OCI-M2 (cell line): Measurements from ENCODE around the gene SORCS3.

Source experiments
- DNase-seq: peaks from one replicate; lab custom pipeline; 2025; ENCODE audit not compliant: unreplicated experiment; lab: John Stamatoyannopoulos, UW

The SORCS3 gene

DNA sequence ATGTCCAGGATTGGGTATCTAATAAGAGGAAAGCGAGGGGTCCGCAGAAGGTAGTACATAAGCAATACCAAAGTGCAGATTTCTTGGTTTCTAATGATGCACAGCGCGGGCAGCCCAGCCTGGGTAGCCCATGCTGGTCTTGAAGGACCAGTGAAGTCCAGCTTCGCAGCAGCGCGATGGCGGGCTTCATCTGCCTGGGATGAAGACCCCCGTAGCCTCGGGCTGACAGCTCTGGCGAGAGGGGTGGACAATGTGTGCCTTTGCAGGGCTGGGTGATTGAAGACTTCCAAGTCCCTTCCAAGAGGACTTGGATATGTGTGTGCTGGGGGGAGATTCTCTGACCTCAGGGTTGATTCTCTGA is 2.2 kb downstream of the SORCS3 start:
- no peak for DNase-seq

DNA sequence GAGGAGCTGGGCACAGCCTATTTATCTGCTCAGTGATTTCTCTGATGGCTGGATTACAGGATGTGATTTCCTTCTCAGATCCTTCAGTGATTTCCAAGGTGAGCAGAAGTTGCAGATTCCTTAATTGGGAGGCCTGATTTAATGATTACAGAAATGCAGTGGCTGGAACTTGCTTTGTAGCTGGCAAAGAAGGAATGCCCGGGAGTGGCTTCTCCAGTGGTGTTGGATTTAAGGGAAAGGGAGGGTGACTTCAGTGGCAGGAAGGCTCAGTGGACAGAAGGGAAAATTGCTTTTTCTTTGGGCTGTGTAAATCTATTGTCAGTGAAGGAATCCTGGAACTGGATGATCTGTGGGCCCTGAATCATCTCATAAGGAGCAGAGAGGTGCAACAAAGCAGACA is 5.1 kb downstream of the SORCS3 start:
- no peak for DNase-seq

DNA sequence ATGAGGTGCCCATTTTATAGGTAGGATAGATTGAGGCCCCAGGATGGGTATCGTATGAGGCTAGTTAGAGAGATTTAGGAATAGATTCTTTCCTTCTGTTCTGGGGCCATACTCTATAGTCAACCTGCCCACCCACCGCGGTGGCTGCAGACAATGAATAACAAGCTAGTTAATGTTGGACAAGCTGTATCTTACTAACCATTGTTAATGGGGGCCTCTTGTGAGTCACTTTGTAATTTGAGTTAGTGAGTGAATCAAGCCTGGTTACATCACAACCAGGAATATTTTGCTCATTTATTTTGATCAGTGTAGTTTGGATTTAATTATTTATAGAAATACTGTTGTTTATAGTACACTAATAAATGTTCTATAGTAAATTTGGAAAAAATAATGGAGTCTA is 7.3 kb downstream of the SORCS3 start:
- no peak for DNase-seq

DNA sequence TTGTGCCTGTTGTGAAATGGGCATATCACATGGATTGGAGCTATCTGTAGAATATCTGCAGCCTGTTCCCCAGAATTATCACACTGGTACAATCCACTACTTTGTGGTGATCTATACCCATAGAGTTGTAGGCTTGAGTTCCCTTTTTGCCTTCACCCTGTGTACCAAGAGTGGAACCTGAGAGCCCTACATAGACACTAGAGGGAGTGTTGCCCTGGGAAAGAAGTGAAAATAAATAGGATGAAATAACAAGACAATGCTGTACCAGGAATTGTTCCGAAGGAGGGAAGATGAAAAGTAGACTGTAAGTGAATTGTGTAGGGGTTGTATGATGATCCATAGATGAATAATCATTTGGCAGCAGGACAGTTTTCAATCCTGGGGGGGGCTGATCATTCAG is 9.0 kb downstream of the SORCS3 start:
- DNase-seq = no peak

DNA sequence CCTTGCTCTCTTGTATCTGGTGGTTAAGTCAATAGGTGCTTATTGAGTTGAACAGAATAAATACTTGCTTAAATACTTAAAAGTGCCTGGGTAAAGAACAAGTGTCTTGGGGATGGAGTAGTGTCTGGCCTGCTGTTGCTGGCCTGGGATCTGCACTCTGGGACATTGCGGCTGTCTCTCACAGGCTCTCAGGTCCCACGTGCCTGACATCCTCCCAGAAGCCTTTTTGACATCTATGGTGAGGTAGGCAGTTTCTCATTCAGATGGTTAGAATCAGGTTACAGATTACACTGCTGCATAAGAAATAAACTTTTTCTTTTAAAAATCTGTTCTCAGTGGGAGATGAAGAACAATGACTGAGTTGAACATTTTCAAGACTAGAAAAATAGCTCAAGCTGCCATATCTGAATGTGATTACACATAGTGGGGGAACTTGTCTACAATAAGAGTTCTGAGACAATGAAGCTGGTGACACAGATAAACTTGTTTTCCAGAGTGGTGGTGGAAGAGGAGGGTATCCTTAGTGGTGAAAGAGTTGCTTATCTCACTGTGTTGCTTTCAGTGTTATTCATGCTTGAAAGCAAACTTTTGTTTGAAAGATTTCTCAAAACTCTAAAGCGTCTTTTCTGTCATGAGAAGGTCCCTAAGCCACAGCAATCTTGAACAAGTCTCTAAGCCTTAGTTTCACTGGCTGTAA is 9.7 kb downstream of the SORCS3 start:
- no peak for DNase-seq

DNA sequence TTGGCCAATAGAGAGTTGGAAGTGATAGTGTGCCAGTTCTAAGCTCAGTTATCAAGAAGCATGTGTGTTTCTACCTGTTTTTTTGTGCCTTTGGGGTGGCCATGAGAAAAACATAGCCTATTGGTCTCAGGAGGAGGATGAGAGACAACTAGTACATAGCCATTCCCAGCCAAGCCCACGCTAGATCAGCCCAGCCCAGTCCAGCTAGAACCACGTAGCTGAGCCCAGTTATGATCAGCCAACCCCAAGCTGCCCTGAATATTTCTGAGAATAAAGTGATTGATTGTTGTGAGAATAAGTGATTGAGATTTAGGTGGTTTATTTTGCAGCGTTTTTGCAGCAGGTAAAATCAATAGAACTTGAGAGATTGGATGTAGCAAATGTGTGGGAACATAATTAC is 15.9 kb downstream of the SORCS3 start:
- no peak for DNase-seq

DNA sequence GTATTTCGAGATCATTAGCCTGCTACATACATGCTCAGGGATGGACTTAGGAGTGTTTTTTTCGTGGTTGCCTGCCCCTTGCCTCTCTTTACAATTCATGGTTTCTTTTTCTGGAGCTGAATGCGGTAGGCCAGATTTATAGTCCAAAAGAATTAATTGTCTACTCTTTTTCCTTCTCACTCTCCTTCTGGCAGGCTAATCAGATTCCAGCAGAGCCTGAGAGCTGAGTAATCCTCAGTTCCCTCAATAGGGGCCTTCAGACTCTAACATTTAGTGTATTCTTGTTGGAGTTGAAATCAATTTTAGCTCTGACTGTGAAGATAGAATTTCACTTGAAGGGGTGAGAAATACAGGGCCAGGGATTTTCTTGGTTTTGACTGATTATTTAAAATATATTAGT is 16.4 kb downstream of the SORCS3 start:
- DNase-seq = no peak

DNA sequence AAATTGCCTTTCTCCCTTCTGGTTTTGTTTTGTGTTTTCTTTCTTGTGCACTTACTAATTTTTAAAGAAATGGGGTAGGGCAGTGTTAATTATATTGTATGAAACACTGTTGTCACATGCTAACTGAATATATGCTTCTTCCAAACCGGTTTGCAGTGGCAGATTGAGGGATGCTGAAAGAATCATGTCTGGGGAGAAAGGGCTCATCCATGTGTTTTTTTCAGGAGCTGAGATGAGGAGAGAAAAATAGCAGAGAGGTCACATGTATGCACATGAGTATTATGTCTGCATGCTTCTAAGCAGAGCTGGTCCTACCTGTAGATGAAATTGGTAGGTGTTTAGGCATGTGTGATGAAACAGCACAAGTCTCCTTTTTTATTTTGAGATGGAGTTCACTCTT is 17.0 kb downstream of the SORCS3 start:
- DNase-seq = no peak

DNA sequence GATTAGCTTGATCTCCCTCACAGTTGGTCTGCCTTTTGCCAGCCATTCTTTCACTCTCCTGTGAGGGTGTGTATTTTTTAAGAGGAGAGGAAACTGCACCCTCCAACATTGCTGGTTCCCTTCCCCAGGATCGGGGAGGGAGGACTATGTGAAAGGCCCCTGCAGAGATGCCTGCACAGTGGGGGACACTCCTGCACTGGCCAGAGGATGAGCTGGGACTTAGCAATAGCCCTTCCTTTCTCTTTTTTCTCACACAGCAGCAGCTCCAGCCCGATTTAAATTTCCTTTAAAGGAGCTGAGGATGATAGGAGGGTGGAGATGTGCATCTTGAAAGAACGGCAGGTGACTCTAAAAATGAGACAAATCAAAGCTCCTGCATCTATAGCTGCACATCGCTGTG is 18.7 kb downstream of the SORCS3 start:
- DNase-seq = no peak

DNA sequence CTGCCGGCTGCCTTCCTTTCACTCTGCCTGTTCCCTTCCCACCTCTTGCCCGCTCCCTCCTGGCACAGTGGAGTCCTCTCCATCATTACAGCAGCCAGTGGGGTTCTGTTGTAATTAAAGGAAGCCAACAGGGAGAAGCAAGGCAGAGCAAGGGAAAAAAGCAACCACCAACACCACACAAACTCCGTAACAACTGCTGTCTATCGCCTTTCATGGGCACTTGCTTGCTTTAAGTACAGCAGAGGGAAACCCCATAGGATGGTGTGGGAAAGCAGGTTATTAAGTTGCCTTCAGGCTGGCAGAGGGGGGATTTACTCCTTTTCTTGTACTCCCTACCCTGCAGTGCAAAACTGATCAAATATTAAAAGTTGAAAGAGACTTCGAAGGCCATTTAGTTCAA is 22.0 kb downstream of the SORCS3 start:
- no peak for DNase-seq

DNA sequence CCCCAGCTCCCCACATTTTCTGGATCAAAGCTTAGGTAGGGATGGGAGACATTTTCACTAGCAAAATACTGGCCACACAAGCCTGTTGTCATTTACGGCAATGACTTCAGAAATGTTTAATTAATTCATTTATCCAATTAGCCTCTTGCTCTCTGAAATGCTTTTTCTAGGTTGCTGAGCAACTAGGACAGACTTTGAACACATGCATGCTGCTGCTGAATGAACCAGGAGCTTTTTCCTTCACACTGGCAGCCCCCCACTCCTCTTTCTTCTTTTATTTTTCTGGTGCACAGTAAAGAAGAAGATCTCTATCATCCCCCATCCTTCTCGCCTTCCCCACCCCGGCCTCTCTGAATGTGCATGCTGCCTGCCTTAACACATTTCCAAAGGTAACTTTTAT is 22.5 kb downstream of the SORCS3 start:
- DNase-seq = no peak

DNA sequence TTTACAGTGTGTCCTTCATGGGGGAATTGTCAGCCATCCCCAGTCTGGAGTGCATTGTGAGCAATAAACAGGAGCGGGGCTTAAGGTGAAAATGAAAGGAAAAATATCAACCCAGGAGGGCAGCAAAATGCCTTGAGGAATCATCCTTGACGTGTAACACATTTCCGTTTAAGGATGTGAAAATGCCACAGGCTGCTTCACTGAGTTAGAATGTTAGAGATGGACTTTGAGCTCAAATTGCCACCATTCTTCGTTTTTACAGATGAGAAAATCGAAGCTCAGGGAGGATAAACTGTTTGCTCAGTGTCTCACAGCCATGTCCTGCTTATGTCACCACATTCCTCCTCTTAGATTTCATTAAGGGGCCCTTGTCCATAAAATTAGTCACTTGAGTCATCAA is 23.1 kb downstream of the SORCS3 start:
- no peak for DNase-seq

DNA sequence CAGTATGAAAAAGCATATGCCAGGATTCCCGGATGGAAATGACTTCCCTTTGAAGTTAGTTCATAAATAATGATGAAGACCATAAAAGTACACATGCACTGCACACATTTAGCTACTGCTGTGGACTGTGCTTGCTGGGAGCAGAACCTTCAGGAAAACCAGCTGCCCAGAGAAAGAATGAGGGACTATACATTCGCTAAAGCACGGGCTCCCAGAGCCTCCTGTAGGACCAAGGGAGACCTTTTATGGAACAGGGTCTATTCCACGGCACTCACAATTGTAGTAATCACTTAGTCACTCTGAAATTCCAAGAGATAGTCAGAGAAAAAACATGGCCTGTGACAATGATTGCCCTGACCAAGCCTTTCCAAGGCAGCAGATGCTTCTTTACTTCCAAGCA is 24.1 kb downstream of the SORCS3 start:
- no peak for DNase-seq

DNA sequence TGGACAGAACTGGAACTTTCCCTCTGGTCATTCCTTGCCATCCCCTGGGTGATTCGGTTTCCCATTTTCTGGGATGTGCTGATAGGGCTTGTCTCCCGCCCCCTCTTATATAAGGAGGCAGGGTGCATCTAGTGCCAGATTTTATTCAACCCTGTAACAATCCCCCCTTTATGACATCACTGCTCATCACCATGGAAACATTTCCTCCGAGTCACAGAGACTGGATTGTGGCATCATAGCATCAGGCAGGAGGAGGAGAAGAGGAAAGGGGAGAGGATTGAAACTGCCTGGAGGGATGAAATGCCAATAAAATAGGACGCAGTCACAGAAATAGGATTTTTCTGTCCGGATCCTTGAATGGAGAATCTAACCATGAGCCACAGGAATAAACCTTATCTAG is 25.0 kb downstream of the SORCS3 start:
- no peak for DNase-seq

DNA sequence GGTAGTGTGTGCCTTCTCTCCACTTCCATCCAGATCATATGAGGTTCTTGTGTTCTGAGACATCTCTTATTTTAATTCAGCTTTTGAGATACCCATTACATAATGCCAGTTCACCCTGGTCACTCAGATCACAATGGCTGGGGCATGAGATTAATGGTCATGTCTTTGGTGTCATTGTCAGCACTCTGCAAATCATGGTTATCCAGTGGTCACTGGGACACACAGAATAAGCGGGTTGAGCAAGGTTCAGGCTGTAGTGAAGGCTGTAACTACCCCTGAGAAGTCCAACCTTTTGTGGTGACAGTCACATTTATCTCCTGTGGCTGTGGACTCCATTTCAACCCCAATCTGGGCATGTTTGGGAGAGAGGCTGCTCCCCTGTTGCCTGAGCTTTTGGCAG is 35.8 kb downstream of the SORCS3 start:
- no peak for DNase-seq

DNA sequence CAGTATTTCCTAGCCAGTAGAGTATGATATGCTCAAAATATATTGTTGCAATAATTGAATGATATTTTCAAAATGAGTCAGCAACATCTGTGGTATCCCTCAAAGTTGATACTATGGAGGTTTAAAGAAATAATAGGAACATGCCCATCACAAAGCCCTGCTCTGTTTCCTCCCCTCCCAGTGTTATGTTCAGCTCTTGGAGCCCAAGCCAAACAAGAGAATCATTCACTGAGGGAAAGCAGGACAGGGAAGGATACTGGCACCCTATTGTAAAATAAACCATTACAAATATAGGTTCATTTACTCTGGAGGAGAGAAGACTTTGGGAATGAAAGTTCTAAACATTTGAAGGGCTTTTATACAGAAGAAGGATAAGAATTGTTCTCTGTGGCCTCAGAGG is 37.6 kb downstream of the SORCS3 start:
- DNase-seq = no peak

DNA sequence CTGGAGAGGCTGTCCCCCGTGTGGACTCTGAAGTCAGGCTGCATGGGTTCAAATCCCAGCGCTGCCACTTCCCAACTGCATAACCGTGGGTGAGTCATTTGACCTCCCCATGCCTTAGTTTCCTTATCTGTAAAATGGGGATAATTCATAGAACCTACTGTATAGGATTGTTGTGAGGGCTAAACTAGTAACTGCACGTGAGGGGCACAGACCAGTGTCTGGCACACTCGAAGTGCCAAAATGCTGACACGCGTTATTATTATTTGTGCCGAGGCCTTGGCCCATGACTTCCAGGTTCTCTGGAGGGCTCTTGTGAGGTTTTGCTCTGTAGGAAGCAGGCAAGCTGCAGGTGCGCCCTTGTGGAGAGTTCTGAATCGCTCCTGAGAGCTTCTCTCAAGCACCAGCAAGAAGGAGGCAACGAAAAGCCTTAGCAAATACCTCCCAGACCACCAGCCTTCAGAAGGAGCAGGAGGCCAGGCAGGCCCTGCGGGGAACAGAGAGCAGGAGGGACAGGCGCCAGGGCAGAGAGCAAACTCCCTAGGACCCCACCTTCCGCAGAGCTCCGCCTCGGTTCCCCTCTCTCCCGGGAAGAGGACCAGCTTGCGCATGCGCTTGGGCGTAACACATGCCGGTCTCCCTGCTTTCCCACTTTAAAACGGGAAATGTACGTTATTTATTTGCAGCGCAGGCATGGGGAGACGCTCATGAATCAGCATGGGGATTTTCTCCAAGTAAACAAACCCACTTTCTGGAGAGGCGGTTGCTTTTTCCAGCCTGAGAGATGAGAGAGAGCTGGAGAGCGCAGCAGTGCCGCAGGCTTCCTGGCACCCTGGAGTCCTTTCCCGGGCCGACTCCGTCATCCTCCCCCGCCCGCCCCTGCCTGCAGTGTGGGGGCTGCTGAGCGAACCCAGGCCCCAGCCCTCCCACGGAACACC is 39.6 kb downstream of the SORCS3 start:
- no peak for DNase-seq

DNA sequence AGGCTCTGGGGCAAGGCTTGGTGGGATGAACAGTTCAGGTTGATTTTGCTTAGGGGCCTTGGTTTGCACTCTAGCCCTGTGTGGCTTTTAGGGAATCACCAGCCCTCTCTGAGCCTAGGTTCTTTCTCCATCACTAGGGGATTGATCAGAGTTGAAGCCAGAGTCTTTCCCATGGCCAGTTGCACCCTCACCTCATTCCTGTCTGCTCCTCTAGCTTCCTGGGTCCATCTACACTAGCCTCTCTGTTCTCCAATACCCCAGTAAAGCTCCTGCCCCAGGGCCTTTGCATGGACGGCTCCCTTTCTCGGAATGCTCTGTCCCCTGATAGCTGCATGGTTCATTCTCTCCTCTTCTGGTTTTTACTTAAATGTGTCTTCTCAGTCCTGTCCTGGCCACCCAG is 40.4 kb downstream of the SORCS3 start:
- DNase-seq = no peak

DNA sequence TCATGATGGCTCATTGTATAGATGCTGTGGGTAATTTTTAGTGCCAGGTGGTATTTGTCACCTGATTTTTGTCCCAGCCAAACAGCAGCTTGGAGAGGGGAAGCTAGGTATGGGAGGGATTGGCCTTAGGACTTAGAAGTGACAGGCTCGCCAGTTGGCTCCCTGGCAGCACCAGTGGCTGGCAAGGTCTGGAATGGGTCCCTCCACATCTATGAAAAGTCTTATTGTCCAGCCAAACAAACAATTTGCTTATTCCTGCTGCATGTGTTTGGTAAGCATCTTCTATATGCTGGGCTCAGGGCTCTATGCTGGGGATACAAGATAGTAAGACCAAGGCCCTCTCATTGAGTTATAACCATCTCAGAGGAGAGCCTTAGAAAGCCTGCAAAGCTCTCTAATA is 42.5 kb downstream of the SORCS3 start:
- DNase-seq = no peak

DNA sequence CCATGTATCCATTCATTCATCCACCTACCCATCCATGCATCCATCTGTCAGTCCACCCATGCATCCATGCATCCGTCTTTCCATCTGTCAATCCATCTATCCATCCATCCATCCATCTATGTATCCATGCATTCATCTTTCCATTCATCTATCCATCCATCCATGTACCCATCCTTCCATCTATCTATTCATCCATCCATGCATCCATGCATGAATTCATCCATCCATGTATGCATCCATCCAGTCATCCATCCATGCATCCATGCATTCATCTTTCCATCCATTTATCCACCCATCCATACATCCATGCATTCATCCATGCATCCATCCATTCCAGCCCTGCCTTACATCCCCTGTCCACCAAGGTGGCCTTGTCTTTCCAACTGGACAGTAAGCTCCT is 45.7 kb downstream of the SORCS3 start:
- no peak for DNase-seq

DNA sequence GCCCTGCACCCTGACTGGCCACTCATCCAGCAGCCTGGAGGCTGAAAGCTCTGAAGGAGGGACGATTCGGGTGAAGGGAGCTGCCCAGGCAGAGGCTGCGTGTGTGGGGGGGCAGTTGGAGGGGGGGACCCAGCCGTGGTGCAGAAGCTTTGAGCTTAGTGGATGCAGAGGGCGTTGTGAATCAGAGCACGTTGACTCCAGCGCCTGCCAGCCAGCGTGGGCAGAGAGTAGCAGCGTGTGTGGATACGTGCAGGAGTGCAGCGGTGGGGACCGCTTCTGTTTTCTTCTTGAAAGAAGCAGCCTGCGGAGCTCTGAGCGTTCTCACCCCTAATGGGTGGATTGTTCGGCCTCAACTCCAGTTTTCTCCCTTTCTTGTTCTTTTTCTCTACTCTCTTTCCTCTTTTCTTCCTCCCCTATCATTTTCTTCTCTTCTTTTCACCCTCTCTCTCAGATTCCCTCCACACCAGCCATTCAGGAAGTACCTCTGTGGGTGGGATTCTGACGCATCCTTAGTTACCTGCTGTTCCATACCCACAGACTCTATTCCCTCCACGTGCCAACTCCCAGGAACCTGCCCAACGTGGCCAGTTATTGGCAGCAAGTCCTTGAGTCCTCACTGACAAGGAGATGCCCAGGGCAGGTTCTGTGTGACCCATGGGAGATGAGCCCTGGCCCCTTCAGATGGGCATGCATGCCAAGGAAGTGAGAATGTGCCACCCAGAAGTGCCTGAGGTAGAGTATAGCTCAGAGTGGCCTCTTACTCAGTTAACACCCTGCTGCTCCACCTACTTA is 47.4 kb downstream of the SORCS3 start:
- DNase-seq = no peak

DNA sequence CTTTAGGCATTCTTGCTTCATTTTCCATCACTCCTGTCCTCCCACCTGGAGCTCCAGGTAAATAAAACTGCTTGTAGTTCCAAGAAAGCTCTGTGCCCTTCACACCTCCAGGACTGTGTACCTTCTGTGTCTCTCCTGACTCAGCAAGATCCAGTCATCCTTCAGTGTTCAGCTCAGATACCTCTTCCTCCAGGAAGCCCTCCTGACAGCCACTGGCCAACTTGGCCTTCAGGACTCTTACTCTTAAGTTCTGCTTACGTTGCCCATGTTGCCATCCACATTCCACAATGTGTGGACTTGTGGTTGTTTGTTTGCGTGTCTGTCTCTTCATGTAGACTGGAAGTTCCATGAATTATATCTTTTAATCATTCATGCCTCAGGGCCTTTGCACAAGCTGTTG is 48.0 kb downstream of the SORCS3 start:
- no peak for DNase-seq
